Iris pigment epithelial cell (primary cell): ENCODE data around the gene ZNF616.
"Not testable (repeated sequence)": the region's sequence is repeated elsewhere in the genome, so short reads cannot be mapped to it uniquely, and the experiment has no call there.

Source experiments
- DNase-seq: peaks from one replicate; pipeline ENCODE4 v3.0.0-alpha.2; 2011; ENCODE audit warnings: low read depth

ZNF616 gene

GRCh38 chr19:52102782-52103181 lies 37.0 kb downstream of the ZNF616 start:
- no peak for DNase-seq

GRCh38 chr19:52101866-52102562 lies 37.7 kb downstream of the ZNF616 start:
- peak; percentile 24 for DNase-seq

DNA sequence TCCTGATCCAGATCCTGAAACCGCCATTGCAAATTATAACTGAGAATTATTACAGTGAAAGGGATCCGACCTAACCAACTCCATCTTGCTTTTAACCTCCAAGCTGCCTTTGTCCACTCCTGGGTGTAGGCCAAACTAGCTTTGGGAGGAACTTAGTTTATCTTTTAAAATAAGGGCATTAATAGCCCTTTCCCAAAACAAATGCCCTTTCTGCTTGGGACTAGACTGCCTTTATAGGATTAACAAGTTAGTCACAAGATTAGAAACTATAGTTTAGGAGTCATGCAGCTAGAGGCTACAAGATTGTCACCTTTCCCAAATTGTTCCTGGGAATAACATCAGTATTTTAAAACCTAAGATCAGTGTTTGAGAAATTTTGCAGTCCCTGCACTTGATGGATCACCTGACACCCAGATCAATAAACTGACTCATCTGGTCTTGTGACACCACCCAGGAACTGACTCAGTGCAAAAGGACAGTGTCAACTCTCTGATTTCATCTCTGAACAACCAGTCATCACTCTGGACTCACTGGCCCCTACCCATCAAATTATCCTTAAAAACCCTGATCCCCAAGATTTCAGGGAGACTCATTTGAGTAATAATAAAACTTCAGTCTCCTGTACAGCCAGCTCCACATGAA lies 40.1 kb downstream of the ZNF616 start:
- peak; percentile 44 for DNase-seq

GRCh38 chr19:52096416-52096815 lies 43.3 kb downstream of the ZNF616 start:
- DNase-seq = not testable (repeated sequence)

GRCh38 chr19:52095172-52096014 lies 44.3 kb downstream of the ZNF616 start, which contains the start of gene ZNF841:
Gene ZNF841, minus strand, starts transcription at chr19:52095765. Its CDS starts 10,964 bp downstream, at chr19:52084801.
- peak; percentile 96 for DNase-seq

GRCh38 chr19:52094526-52095130 lies 45.1 kb downstream of the ZNF616 start:
- DNase-seq = peak; percentile 18

- DNase-seq = peak; percentile 86
Measured at GRCh38 chr19:52086481-52086880, 53.3 kb downstream of the ZNF616 start.

DNA sequence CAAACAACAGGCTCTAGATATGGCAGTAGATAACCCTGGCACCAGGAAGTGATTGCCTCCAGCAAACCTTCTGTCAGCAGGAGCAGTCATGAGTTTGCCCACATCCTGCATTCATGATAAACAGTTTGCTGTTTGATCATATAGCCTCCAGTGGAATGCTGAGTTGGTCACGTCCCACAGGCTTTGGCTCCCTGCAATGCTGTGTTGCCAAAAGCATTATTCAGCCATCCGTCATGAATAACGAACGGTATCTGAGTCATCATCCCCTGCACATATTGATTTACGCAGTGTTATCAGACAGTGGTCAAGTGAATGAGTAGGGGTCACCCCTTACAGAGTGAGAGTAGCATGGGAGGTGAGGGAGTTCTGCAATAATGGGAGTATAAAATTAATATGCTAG lies 69.2 kb downstream of the ZNF616 start:
- DNase-seq = peak; percentile 88

- DNase-seq = no peak
Measured at GRCh38 chr19:52069653-52070052, 70.1 kb downstream of the ZNF616 start.

- no peak for DNase-seq
Measured at GRCh38 chr19:52066258-52066863, 73.4 kb downstream of the ZNF616 start.

- DNase-seq = no peak
Measured at GRCh38 chr19:52065399-52065798, 74.3 kb downstream of the ZNF616 start.
